SK-N-SH treated with all-trans-retinoic acid at 6 μM for 48 hours (cell line): ENCODE results near the gene RRM2.

Experiments
- ATAC-seq: fragments of 200-7000 bp; cut with Tn5 transposase; 3 replicates; pipeline ENCODE4 v1.9.1; 2020; ENCODE audit warnings: mild to moderate bottlenecking, moderate library complexity
- ARNTL ChIP-seq: fragments of 450-650 bp; formaldehyde crosslinking; IDR thresholded peaks from 2 replicates; pipeline ENCODE4 v1.5.0; 2020; ENCODE audit warnings: low read depth, mild to moderate bottlenecking, moderate library complexity, borderline replicate concordance
- BACH2 ChIP-seq: fragments of 250-450 bp; sonication (Bioruptor Pico); IDR thresholded peaks from 2 replicates; pipeline ENCODE4 v1.9.0; 2021; ENCODE audit warnings: mild to moderate bottlenecking, borderline replicate concordance
- CSDC2 ChIP-seq: fragments of 250-450 bp; sonication (Bioruptor Pico); IDR thresholded peaks from 2 replicates; pipeline ENCODE4 v1.5.0; 2020; ENCODE audit warnings: mild to moderate bottlenecking, moderate library complexity
- CSRNP3 ChIP-seq: fragments of 250-450 bp; sonication (Bioruptor Pico); IDR thresholded peaks from 2 replicates; pipeline ENCODE4 v1.5.1; 2021; ENCODE audit warnings: mild to moderate bottlenecking, moderate library complexity
- ESRRG ChIP-seq: fragments of 250-450 bp; sonication (Bioruptor Pico); IDR thresholded peaks from 2 replicates; pipeline ENCODE4 v1.6.1; 2021; ENCODE audit warnings: mild to moderate bottlenecking
- GLIS3 ChIP-seq: fragments of 250-450 bp; sonication (Bioruptor Pico); IDR thresholded peaks from 2 replicates; pipeline ENCODE4 v1.5.0; 2020; ENCODE audit warnings: mild to moderate bottlenecking, moderate library complexity
- ISL1 ChIP-seq: fragments of 250-450 bp; sonication (Bioruptor Pico); IDR thresholded peaks from 2 replicates; pipeline ENCODE4 v2.1.2; 2022; ENCODE audit warnings: mild to moderate bottlenecking, moderate library complexity
- OSR1 ChIP-seq: fragments of 250-450 bp; sonication (Bioruptor Pico); IDR thresholded peaks from 2 replicates; pipeline ENCODE4 v1.8.0; 2022; ENCODE audit warnings: moderate library complexity, mild to moderate bottlenecking, inconsistent platforms
- PATZ1 ChIP-seq: fragments of 250-450 bp; sonication (Bioruptor Pico); IDR thresholded peaks from 2 replicates; pipeline ENCODE4 v1.8.0; 2020; ENCODE audit warnings: mild to moderate bottlenecking, moderate library complexity, borderline replicate concordance
- POU6F1 ChIP-seq: fragments of 250-450 bp; sonication (Bioruptor Pico); IDR thresholded peaks from 2 replicates; pipeline ENCODE4 v1.8.0; 2021; ENCODE audit warnings: low read depth, mild to moderate bottlenecking, moderate library complexity, borderline replicate concordance
- PPARA ChIP-seq: fragments of 250-450 bp; sonication (Bioruptor Pico); IDR thresholded peaks from 2 replicates; pipeline ENCODE4 v1.5.0; 2020; ENCODE audit warnings: mild to moderate bottlenecking, borderline replicate concordance
- RARB ChIP-seq: fragments of 250-450 bp; sonication (Bioruptor Pico); IDR thresholded peaks from 2 replicates; pipeline ENCODE4 v1.8.0; 2021; ENCODE audit warnings: mild to moderate bottlenecking, moderate library complexity
- SNAI2 ChIP-seq: fragments of 250-450 bp; sonication (Bioruptor Pico); IDR thresholded peaks from 2 replicates; pipeline ENCODE4 v1.5.0; 2020; ENCODE audit warnings: mild to moderate bottlenecking, moderate library complexity
- TCF4 ChIP-seq: fragments of 250-450 bp; sonication (Bioruptor Pico); IDR thresholded peaks from 2 replicates; pipeline ENCODE4 v1.8.0; 2021; ENCODE audit warnings: mild to moderate bottlenecking, moderate library complexity, borderline replicate concordance
- TSHZ2 ChIP-seq: fragments of 250-450 bp; sonication (Bioruptor Pico); IDR thresholded peaks from 2 replicates; pipeline ENCODE4 v1.5.0; 2020; ENCODE audit warnings: mild to moderate bottlenecking, moderate library complexity
- ZC3H10 ChIP-seq: fragments of 250-450 bp; sonication (Bioruptor Pico); IDR thresholded peaks from 2 replicates; pipeline ENCODE4 v1.5.1; 2021; ENCODE audit warnings: mild to moderate bottlenecking, moderate library complexity
- ZFP3 ChIP-seq: fragments of 250-450 bp; sonication (Bioruptor Pico); IDR thresholded peaks from 2 replicates; pipeline ENCODE4 v1.5.0; 2020; ENCODE audit warnings: mild to moderate bottlenecking, moderate library complexity
- ZFP30 ChIP-seq: fragments of 450-650 bp; formaldehyde crosslinking; IDR thresholded peaks from 2 replicates; pipeline ENCODE4 v1.5.0; 2022; ENCODE audit warnings: mild to moderate bottlenecking, moderate library complexity
- ZNF565 ChIP-seq: fragments of 450-650 bp; formaldehyde crosslinking; conservative IDR thresholded peaks from 2 replicates; pipeline ENCODE4 v1.5.0; 2020; ENCODE audit warnings: low read depth, mild to moderate bottlenecking, moderate library complexity
- ZNF8 ChIP-seq: fragments of 450-650 bp; formaldehyde crosslinking; IDR thresholded peaks from 2 replicates; pipeline ENCODE4 v1.5.0; 2020; ENCODE audit warnings: mild to moderate bottlenecking, moderate library complexity

RRM2 gene

GRCh38 chr2:10079870-10080535 is 42.5 kb upstream of the RRM2 start, which contains the start of gene CYS1:
CYS1 (minus strand) TSS chr2:10080411; CDS start chr2:10080223, 188 bp downstream.
- TF ChIP-seq ISL1 (CRISPR knock-in tag) (no peak), SNAI2 (no peak), RARB (CRISPR knock-in tag) (no peak), GLIS3 (CRISPR knock-in tag) (no peak), CSRNP3 (CRISPR knock-in tag) (no peak), ZNF565 (CRISPR knock-in tag) (no peak), TSHZ2 (no peak), ZNF8 (CRISPR knock-in tag) (no peak), POU6F1 (CRISPR knock-in tag) (no peak), ZFP3 (no peak), TCF4 (CRISPR knock-in tag) (no peak), OSR1 (CRISPR knock-in tag) (no peak), ESRRG (CRISPR knock-in tag) (no peak), PATZ1 (no peak), PPARA (CRISPR knock-in tag) (no peak), CSDC2 (CRISPR knock-in tag) (no peak)
- peak; percentile 3 for ATAC-seq

- no peak for TF ChIP-seq ZC3H10 (CRISPR knock-in tag)
- no peak for TF ChIP-seq CSRNP3 (CRISPR knock-in tag)
- TF ChIP-seq ZFP3, result no peak
- TF ChIP-seq RARB (CRISPR knock-in tag), result no peak
- TF ChIP-seq ARNTL (CRISPR knock-in tag), result no peak
- TF ChIP-seq PATZ1, result no peak
- TF ChIP-seq ZFP30 (CRISPR knock-in tag), result no peak
- no peak for TF ChIP-seq ESRRG (CRISPR knock-in tag)
- no peak for TF ChIP-seq TSHZ2
- no peak for TF ChIP-seq TCF4 (CRISPR knock-in tag)
- no peak for TF ChIP-seq ZNF8 (CRISPR knock-in tag)
- no peak for TF ChIP-seq ISL1 (CRISPR knock-in tag)
- no peak for TF ChIP-seq PPARA (CRISPR knock-in tag)
- TF ChIP-seq GLIS3 (CRISPR knock-in tag), result no peak
- TF ChIP-seq BACH2 (CRISPR knock-in tag), result no peak
- TF ChIP-seq OSR1 (CRISPR knock-in tag), result no peak
- TF ChIP-seq SNAI2, result no peak
- ATAC-seq, result no peak
These were observed 41.8 kb upstream of the RRM2 start for GRCh38 chr2:10080536-10081304.
